GM19043 (cell line): ENCODE data around the gene SLC45A3.
"Not testable (repeated sequence)": the region's sequence is repeated elsewhere in the genome, so short reads cannot be mapped to it uniquely, and the experiment has no call there.

Experiments
- ATAC-seq: cut with Tn5 transposase; IDR thresholded peaks from one replicate; pipeline ENCODE4 v1.9.1; 2021; ENCODE audit warnings: low read depth; ENCODE audit not compliant: unreplicated experiment

Gene SLC45A3

GRCh38 chr1:205639567-205639966 is 40.7 kb downstream of the SLC45A3 start:
- no peak for ATAC-seq

- no peak for ATAC-seq
Measured at GRCh38 chr1:205637854-205638468, 42.3 kb downstream of the SLC45A3 start.

GRCh38 chr1:205636732-205637131 is 43.6 kb downstream of the SLC45A3 start:
- no peak for ATAC-seq

- ATAC-seq, result not testable (repeated sequence)
Measured at GRCh38 chr1:205636138-205636530, 44.2 kb downstream of the SLC45A3 start.

- no peak for ATAC-seq
Measured at GRCh38 chr1:205633421-205633976, 46.8 kb downstream of the SLC45A3 start.

GRCh38 chr1:205632669-205633169 is 47.6 kb downstream of the SLC45A3 start:
- ATAC-seq, result no peak

GRCh38 chr1:205631768-205632668 is 48.3 kb downstream of the SLC45A3 start, which contains the start of gene ELK4:
ELK4 (minus strand) TSS chr1:205632011; CDS start chr1:205623882, 8,129 bp downstream.
- ATAC-seq, result peak; percentile 75

- peak; percentile 64 for ATAC-seq
Measured at GRCh38 chr1:205631010-205631767, 49.1 kb downstream of the SLC45A3 start.

- no peak for ATAC-seq
Measured at GRCh38 chr1:205630651-205631009, 49.7 kb downstream of the SLC45A3 start.

- no peak for ATAC-seq
Measured at GRCh38 chr1:205630241-205630640, 50.1 kb downstream of the SLC45A3 start.

- ATAC-seq, result no peak
Measured at GRCh38 chr1:205629751-205630150, 50.6 kb downstream of the SLC45A3 start.

- ATAC-seq, result no peak
Measured at GRCh38 chr1:205627956-205628355, 52.4 kb downstream of the SLC45A3 start.

GRCh38 chr1:205626216-205626615 is 54.1 kb downstream of the SLC45A3 start:
- ATAC-seq, result no peak

- no peak for ATAC-seq
Measured at GRCh38 chr1:205623646-205624045, 56.7 kb downstream of the SLC45A3 start.

GRCh38 chr1:205620269-205620668 is 60.0 kb downstream of the SLC45A3 start:
- ATAC-seq, result no peak

- ATAC-seq, result no peak
Measured at GRCh38 chr1:205619376-205619775, 60.9 kb downstream of the SLC45A3 start.

- no peak for ATAC-seq
Measured at GRCh38 chr1:205616563-205617293, 63.6 kb downstream of the SLC45A3 start.

- no peak for ATAC-seq
Measured at GRCh38 chr1:205615789-205616188, 64.5 kb downstream of the SLC45A3 start.

- ATAC-seq, result no peak
Measured at GRCh38 chr1:205613854-205614412, 66.4 kb downstream of the SLC45A3 start.

GRCh38 chr1:205612556-205612955 is 67.8 kb downstream of the SLC45A3 start:
- no peak for ATAC-seq
